ENCODE measurements around the gene UNC45B. TPM values are rescaled to one million over a fixed set of nuclear protein-coding genes. Genes with fewer than 3 reads are reported as not detected.

Gene UNC45B
- polyA plus RNA-seq, 1 donor (not counting 4 experiments of a cell fraction or from before 2014, with no cell fraction given): 0.03 TPM

GRCh38 chr17:35162755-35163154, 15.1 kb downstream of the UNC45B start:
- peaks cover 44% of the 10 kb centered on the region for H3K4me1 ChIP-seq (ENCODE audit: control insufficient read depth, extremely low read depth, insufficient read depth, low read length)
- no peaks in the 10 kb centered on the region for H3K9me1 ChIP-seq (ENCODE audit: control insufficient read depth, extremely low read depth, insufficient read depth, low read length)
- TF ChIP-seq EZH2 (IDR thresholded peaks at IDR 0.05; ENCODE audit: low read length): no peak
- no peak for TF ChIP-seq CTCF (optimal IDR thresholded peaks at IDR 0.05 in 1 of 3, IDR thresholded peaks at IDR 0.05 in 1 of 3, conservative IDR thresholded peaks at IDR 0.05 in 1 of 3; ENCODE audit: extremely low read depth in 1 of 3, insufficient read depth in 2 of 3, low read length in 3 of 3)
- H3K36me3 ChIP-seq (ENCODE audit: control insufficient read depth in 2 of 2, extremely low read depth in 1 of 2, insufficient read depth in 2 of 2, low read length in 2 of 2): no peaks in the 10 kb centered on the region
- no peak overlapping the region for H2AFZ ChIP-seq (ENCODE audit: control insufficient read depth, low read length)
- no peak overlapping the region for H3K4me3 ChIP-seq (ENCODE audit: control insufficient read depth in 2 of 3, extremely low read depth in 1 of 3, insufficient read depth in 2 of 3, low read depth in 1 of 3, low read length in 3 of 3)
- dilution Hi-C loops (cut with MboI; ENCODE audit: extremely low pct_ligation_motif_present, low sequenced_read_pairs): no loop called here
- H3K27me3 ChIP-seq (ENCODE audit: control insufficient read depth, extremely low read depth, insufficient read depth, low read length): no peaks in the 10 kb centered on the region
- no peak overlapping the region for H3K4me2 ChIP-seq (ENCODE audit: control insufficient read depth, extremely low read depth, insufficient read depth, low read depth, low read length)
- H4K20me1 ChIP-seq (ENCODE audit: control insufficient read depth, extremely low read depth, insufficient read depth, low read length): no peaks in the 10 kb centered on the region
- no peak for DNase-seq (ENCODE audit: low read depth, low spot score)
- FAIRE-seq: no peak
- no peak overlapping the region for H3K9ac ChIP-seq (ENCODE audit: control insufficient read depth, extremely low read depth, insufficient read depth, low read length)
- H3K9me3 ChIP-seq (ENCODE audit: control insufficient read depth, low read depth, low read length): no peaks in the 10 kb centered on the region
- no peak overlapping the region for H3K27ac ChIP-seq (ENCODE audit: control insufficient read depth, insufficient read depth, low read length)
- no peaks in the 10 kb centered on the region for H3K79me2 ChIP-seq (ENCODE audit: control insufficient read depth, insufficient read depth, low read length)

GRCh38 chr17:35163886-35164285, 16.3 kb downstream of the UNC45B start:
- dilution Hi-C loops (cut with MboI; ENCODE audit: extremely low pct_ligation_motif_present, low sequenced_read_pairs): no loop called here

More at GRCh38 chr17:35163886-35164285, 16.3 kb downstream of the UNC45B start:
- no peak for FAIRE-seq
- no peak overlapping the region for H3K4me3 ChIP-seq (ENCODE audit: control insufficient read depth in 2 of 3, extremely low read depth in 1 of 3, insufficient read depth in 2 of 3, low read depth in 1 of 3, low read length in 3 of 3)
- no peak overlapping the region for H3K9ac ChIP-seq (ENCODE audit: control insufficient read depth, extremely low read depth, insufficient read depth, low read length)
- no peak overlapping the region for H3K27ac ChIP-seq (ENCODE audit: control insufficient read depth, insufficient read depth, low read length)
- no peak for DNase-seq (ENCODE audit: low read depth, low spot score)
- no peaks in the 10 kb centered on the region for H3K27me3 ChIP-seq (ENCODE audit: control insufficient read depth, extremely low read depth, insufficient read depth, low read length)
- H3K4me2 ChIP-seq (ENCODE audit: control insufficient read depth, extremely low read depth, insufficient read depth, low read depth, low read length): no peak overlapping the region
- no peak overlapping the region for H2AFZ ChIP-seq (ENCODE audit: control insufficient read depth, low read length)
- H3K79me2 ChIP-seq (ENCODE audit: control insufficient read depth, insufficient read depth, low read length): no peaks in the 10 kb centered on the region
- peaks cover 44% of the 10 kb centered on the region for H3K4me1 ChIP-seq (ENCODE audit: control insufficient read depth, extremely low read depth, insufficient read depth, low read length)
- no peaks in the 10 kb centered on the region for H4K20me1 ChIP-seq (ENCODE audit: control insufficient read depth, extremely low read depth, insufficient read depth, low read length)
- no peaks in the 10 kb centered on the region for H3K9me1 ChIP-seq (ENCODE audit: control insufficient read depth, extremely low read depth, insufficient read depth, low read length)
- no peak for TF ChIP-seq EZH2 (IDR thresholded peaks at IDR 0.05; ENCODE audit: low read length)
- TF ChIP-seq CTCF (optimal IDR thresholded peaks at IDR 0.05 in 1 of 3, IDR thresholded peaks at IDR 0.05 in 1 of 3, conservative IDR thresholded peaks at IDR 0.05 in 1 of 3; ENCODE audit: extremely low read depth in 1 of 3, insufficient read depth in 2 of 3, low read length in 3 of 3): no peak
- no peaks in the 10 kb centered on the region for H3K36me3 ChIP-seq (ENCODE audit: control insufficient read depth in 2 of 2, extremely low read depth in 1 of 2, insufficient read depth in 2 of 2, low read length in 2 of 2)
- no peaks in the 10 kb centered on the region for H3K9me3 ChIP-seq (ENCODE audit: control insufficient read depth, low read depth, low read length)
